ENCODE measurements around the gene SLC6A12. TPM values are rescaled to one million over a fixed set of nuclear protein-coding genes. Genes with fewer than 3 reads are reported as not detected.

The SLC6A12 gene
- total RNA-seq, 1 donor from 2014 or later = 3.4 TPM

- DNase-seq (ENCODE audit: low spot score) = no peak
Measured at GRCh38 chr12:144650-145284, 69.2 kb downstream of the SLC6A12 start.

GRCh38 chr12:143964-144649, 69.8 kb downstream of the SLC6A12 start:
- no peak for DNase-seq (ENCODE audit: low spot score)

DNA sequence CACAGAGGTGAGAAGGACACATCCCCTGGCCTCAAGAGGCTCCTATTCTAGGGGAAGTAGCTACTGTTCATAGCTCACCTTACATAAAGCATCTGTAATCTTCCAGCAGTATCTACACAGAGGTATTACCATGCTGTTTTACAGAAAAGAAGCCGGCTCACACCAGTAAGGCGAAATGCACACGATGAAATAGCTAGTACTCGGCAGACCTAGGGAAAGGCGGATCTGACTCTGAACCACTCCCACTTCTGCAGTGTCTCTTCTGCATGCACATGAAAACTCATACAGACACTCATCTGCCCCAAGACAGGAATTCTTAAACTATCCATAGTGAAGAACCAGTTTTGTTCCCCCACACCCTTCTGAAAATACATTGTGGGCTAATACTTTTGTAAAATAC, 73.8 kb downstream of the SLC6A12 start:
- DNase-seq (ENCODE audit: low spot score) = no peak

Other genes with a start within 250 kb of the SLC6A12 start
- gene IQSEC3, start 147.4 kb downstream of the SLC6A12 start, total RNA-seq = 8.1 TPM
- gene SLC6A13, start 48.7 kb upstream of the SLC6A12 start, total RNA-seq = not detected
- 53.0 TPM for gene KDM5A, start 175.2 kb upstream of the SLC6A12 start, total RNA-seq
- 7.9 TPM for gene CCDC77, start 187.5 kb upstream of the SLC6A12 start, total RNA-seq
- gene B4GALNT3, start 245.8 kb upstream of the SLC6A12 start, total RNA-seq = 0.61 TPM

Measured in mesenteric fat pad (tissue), 1 donor.